Smooth muscle cell (in vitro differentiated cells): Measurements from ENCODE around the gene P3H1. TPM values are rescaled to one million over a fixed set of nuclear protein-coding genes. Genes with fewer than 3 reads are reported as not detected.

Experiments
- DNase-seq: peaks from one replicate; lab custom pipeline; 2025; ENCODE audit not compliant: unreplicated experiment; lab: John Stamatoyannopoulos, UW
- H2AFZ ChIP-seq: fragments of 200-600 bp; sonication (generic); 2 replicates; pipeline ENCODE4 v1.6.0; 2016; ENCODE audit warnings: antibody characterized with exemption, low read depth, mild to moderate bottlenecking
- H3F3A ChIP-seq: fragments of 200-600 bp; sonication (generic); 2 replicates; pipeline ENCODE4 v1.6.0; 2017; ENCODE audit warnings: antibody characterized with exemption, low read depth
- H3K27ac ChIP-seq: fragments of 200-600 bp; sonication (generic); 2 replicates; pipeline ENCODE4 v1.5.1; 2016; ENCODE audit warnings: low read depth, mild to moderate bottlenecking
- H3K27me3 ChIP-seq: fragments of 200-600 bp; sonication (generic); 2 replicates; pipeline ENCODE4 v1.6.1; 2016; ENCODE audit warnings: low read depth, mild to moderate bottlenecking
- H3K36me3 ChIP-seq: fragments of 200-600 bp; sonication (generic); 2 replicates; pipeline ENCODE4 v1.5.1; 2016; ENCODE audit warnings: low read depth
- H3K4me1 ChIP-seq: fragments of 200-600 bp; sonication (generic); 2 replicates; pipeline ENCODE4 v1.5.1; 2016; ENCODE audit warnings: low read depth
- H3K4me2 ChIP-seq: fragments of 200-600 bp; sonication (generic); 2 replicates; pipeline ENCODE4 v1.6.0; 2016; ENCODE audit warnings: mild to moderate bottlenecking
- H3K4me3 ChIP-seq: fragments of 200-600 bp; sonication (generic); 2 replicates; pipeline ENCODE4 v1.5.1; 2016; ENCODE audit warnings: mild to moderate bottlenecking
- H3K79me2 ChIP-seq: fragments of 200-600 bp; sonication (generic); 2 replicates; pipeline ENCODE4 v1.6.0; 2016; ENCODE audit warnings: low read depth, mild to moderate bottlenecking
- H3K9ac ChIP-seq: fragments of 200-600 bp; sonication (generic); 2 replicates; pipeline ENCODE4 v1.6.0; 2016; ENCODE audit warnings: low read depth
- H3K9me3 ChIP-seq: fragments of 200-600 bp; sonication (generic); replicated peaks from 2 replicates; pipeline ENCODE4 v1.5.1; 2016; ENCODE audit warnings: low read depth
- H4K20me1 ChIP-seq: fragments of 200-600 bp; sonication (generic); 2 replicates; pipeline ENCODE4 v1.6.0; 2016; ENCODE audit warnings: low read depth
- WGBS: methylation state at CpG from one replicate; pipeline ENCODE4 v1.1.7; 2016; ENCODE audit warnings: low lambda C conversion rate; 5-methylcytosine and 5-hydroxymethylcytosine counted together
- polyA plus RNA-seq: library from polyadenylated mRNA; unstranded; fragments of >200 nt; fragmentation: Nextera tagmentation; extraction: Ambion mirVana; gene quantifications from 2 replicates; pipeline ENCODE4 v1.2.1, GENCODE V29; 2016
- total RNA-seq: library from RNA; depleted of rRNA; stranded (reverse); fragments of >200 nt; gene quantifications from 2 replicates; pipeline ENCODE4 v1.2.3, GENCODE V29; 2014
- TF ChIP-seq, protein P1 (sequence below): fragments of 200-600 bp; sonication (generic); IDR thresholded peaks from 2 replicates; pipeline ENCODE4 v1.5.1; 2017; ENCODE audit warnings: borderline replicate concordance, mild to moderate bottlenecking, antibody characterized with exemption; ENCODE audit not compliant: insufficient read depth, poor library complexity, severe bottlenecking

The P3H1 gene
- total and polyA plus RNA-seq, 2 experiments from 2014 or later = 256 to 535 TPM

DNA sequence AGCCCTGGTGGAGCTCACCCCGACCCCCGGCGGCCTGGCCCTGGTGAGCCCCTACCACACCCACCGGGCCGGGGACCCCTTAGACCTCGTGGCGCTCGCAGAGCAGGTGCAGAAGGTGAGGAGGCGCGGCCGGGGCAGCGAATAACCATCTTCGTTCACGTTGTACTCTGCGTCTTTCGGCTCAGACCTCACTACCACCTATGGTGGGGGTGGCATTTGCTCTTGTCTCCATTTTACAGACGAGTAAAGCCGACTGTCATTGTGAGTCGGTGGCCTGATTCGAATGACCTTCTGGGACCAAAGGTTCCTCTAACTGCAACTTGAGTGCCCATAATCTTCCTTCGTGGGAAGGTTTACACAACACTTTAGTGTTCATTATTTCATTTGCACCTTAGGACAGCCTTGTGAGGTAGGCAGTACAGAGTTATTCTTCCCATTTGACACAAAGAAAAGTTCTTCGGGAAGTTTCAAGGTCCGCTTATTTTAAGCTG lies 727 bp upstream of the P3H1 start:
- no peaks in the 10 kb centered on the region for H3K36me3 ChIP-seq
- 10% methylated on average over 13 of the region's 23 CpGs for WGBS
- H3K4me3 ChIP-seq = peak overlapping the region; percentile 79
- H4K20me1 ChIP-seq = peaks cover 46% of the 10 kb centered on the region
- H3K79me2 ChIP-seq = peaks cover 91% of the 10 kb centered on the region
- peak overlapping the region; percentile 68 for H2AFZ ChIP-seq
- peaks cover 7% of the 10 kb centered on the region for H3F3A ChIP-seq
- H3K4me1 ChIP-seq = peaks cover 9% of the 10 kb centered on the region
- peak overlapping the region; percentile 50 for H3K27ac ChIP-seq
- H3K27me3 ChIP-seq = no peaks in the 10 kb centered on the region
- no peak for DNase-seq
- TF ChIP-seq, protein P1, sequence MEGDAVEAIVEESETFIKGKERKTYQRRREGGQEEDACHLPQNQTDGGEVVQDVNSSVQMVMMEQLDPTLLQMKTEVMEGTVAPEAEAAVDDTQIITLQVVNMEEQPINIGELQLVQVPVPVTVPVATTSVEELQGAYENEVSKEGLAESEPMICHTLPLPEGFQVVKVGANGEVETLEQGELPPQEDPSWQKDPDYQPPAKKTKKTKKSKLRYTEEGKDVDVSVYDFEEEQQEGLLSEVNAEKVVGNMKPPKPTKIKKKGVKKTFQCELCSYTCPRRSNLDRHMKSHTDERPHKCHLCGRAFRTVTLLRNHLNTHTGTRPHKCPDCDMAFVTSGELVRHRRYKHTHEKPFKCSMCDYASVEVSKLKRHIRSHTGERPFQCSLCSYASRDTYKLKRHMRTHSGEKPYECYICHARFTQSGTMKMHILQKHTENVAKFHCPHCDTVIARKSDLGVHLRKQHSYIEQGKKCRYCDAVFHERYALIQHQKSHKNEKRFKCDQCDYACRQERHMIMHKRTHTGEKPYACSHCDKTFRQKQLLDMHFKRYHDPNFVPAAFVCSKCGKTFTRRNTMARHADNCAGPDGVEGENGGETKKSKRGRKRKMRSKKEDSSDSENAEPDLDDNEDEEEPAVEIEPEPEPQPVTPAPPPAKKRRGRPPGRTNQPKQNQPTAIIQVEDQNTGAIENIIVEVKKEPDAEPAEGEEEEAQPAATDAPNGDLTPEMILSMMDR = no peak
- peak overlapping the region; percentile 79 for H3K9ac ChIP-seq
- H3K9me3 ChIP-seq = no peaks in the 10 kb centered on the region
- peak overlapping the region; percentile 92 for H3K4me2 ChIP-seq

DNA sequence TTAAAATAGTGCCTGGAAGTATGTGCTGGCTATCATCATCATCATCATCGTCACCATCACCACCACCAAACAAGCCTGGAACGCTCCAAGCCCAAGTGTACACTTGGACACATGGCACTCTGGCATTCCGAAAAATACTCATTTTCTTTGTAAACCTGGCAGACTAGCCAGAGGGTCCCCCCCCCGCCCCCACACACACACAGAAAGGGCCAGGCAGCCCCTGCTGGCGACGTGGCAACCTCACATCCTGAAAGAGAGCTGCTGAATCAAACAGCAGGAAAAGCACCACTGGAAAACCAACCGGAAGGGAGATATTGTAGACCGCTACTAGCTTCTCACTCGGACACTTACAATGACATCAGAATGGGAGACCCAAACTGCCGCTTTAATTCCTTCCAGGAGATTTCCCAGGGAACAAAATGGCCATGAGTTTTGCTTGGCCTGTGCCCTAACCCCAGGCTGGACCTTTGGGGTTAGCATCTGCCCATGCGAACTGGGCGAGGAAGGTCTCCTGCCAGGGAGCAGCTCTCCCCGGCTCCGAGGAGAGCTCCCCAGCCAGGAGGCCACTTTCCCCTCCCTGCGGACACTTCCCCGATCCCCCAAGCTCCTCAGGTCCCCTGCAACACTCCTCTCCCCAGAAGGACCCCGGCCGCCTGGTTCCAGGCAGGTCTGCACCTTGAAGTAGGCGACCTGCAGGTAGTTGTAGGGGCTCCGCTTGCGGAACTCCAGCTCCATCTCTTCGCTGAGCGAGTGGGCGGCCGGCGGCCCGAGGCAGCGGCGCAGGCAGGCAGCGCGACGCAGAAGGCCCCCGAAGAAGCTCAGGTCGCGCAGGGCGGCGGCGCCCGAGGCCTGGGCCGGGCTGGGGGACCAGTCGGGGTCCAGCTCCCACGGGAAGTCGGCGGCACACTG lies 742 bp downstream of the P3H1 start:
- peak; percentile 35 for DNase-seq
- WGBS = under 1% methylated on average over 43 of the region's 44 CpGs

DNA sequence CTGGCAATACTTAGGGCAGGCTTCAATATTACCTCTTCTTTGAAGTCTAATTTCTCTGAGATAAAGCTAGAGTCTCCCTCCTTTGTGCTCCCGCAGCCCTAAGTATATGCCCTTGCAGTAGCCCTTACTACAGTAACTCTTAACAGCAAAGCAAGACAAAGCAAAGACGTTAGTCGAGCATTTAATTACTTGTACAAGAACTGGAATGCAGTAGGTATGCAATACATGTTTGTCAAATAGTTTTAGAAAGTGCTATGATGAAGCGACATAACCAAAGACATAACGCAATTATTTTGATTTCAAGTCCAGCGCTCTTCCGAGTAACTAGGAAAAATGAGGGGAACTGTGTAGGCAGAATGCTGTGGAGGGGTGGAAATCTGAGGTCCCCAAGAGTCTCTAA lies 1.6 kb downstream of the P3H1 start:
- Histone ChIP-seq H3K27me3 (no peaks in the 10 kb centered on the region), H3K9me3 (no peaks in the 10 kb centered on the region), H3K4me1 (peaks cover 9% of the 10 kb centered on the region), H4K20me1 (peaks cover 50% of the 10 kb centered on the region), H3F3A (peaks cover 7% of the 10 kb centered on the region), H3K4me2 (peak overlapping the region; percentile 98), H3K4me3 (peak overlapping the region; percentile 79), H3K36me3 (peaks cover 4% of the 10 kb centered on the region), H3K9ac (peak overlapping the region; percentile 88), H3K27ac (peak overlapping the region; percentile 74), H3K79me2 (peaks cover 88% of the 10 kb centered on the region), H2AFZ (peak overlapping the region; percentile 11)
- DNase-seq = no peak
- WGBS = 16% methylated on average over 7 of the region's 7 CpGs
- TF ChIP-seq, protein P1 = no peak

More for the DNA sequence above, 742 bp downstream of the P3H1 start:
- no peaks in the 10 kb centered on the region for H3K9me3 ChIP-seq
- peaks cover 9% of the 10 kb centered on the region for H3K4me1 ChIP-seq
- H3K4me3 ChIP-seq = peak overlapping the region; percentile 79
- H2AFZ ChIP-seq = peak overlapping the region; percentile 20
- peaks cover 7% of the 10 kb centered on the region for H3F3A ChIP-seq
- TF ChIP-seq, protein P1 = peak; percentile 40
- peak overlapping the region; percentile 98 for H3K4me2 ChIP-seq
- H3K79me2 ChIP-seq = peaks cover 92% of the 10 kb centered on the region
- peaks cover 48% of the 10 kb centered on the region for H4K20me1 ChIP-seq
- no peaks in the 10 kb centered on the region for H3K27me3 ChIP-seq
- peak overlapping the region; percentile 88 for H3K9ac ChIP-seq
- peak overlapping the region; percentile 74 for H3K27ac ChIP-seq
- H3K36me3 ChIP-seq = peaks cover 4% of the 10 kb centered on the region
